Thymus (tissue), 11 donors: ENCODE results near the gene ANKH. TPM values are rescaled to one million over a fixed set of nuclear protein-coding genes. Genes with fewer than 3 reads are reported as not detected.

ENCODE experiments used
- DNase-seq, 9 donors: peaks; one replicate each; pipeline ENCODE4 v3.0.0-alpha.2; 2013; ENCODE audit warnings: low spot score in 9 of 9, low read depth in 6 of 9, missing footprints in 1 of 9
- H3K27ac ChIP-seq, 2 donors: one replicate each; pipeline ENCODE4 v1.5.1; 2013; ENCODE audit warnings: control low read depth in 1 of 2, low read depth in 1 of 2, low read length in 1 of 2, mild to moderate bottlenecking in 1 of 2, moderate library complexity in 1 of 2
- H3K27me3 ChIP-seq, 2 donors: one replicate each; pipeline ENCODE4 v1.5.1; 2013; ENCODE audit warnings: low read length in 1 of 2; ENCODE audit not compliant: control insufficient read depth in 2 of 2, insufficient read depth in 1 of 2
- H3K36me3 ChIP-seq, 2 donors: one replicate each; pipeline ENCODE4 v1.5.1; 2013; ENCODE audit warnings: low read length in 1 of 2, mild to moderate bottlenecking in 1 of 2, moderate library complexity in 1 of 2; ENCODE audit not compliant: control insufficient read depth in 2 of 2, insufficient read depth in 2 of 2
- H3K4me1 ChIP-seq, 2 donors: one replicate each; pipeline ENCODE4 v1.5.1; 2013; ENCODE audit warnings: low read length in 2 of 2; ENCODE audit not compliant: control insufficient read depth in 2 of 2, insufficient read depth in 2 of 2
- H3K4me3 ChIP-seq, 2 donors: one replicate each; pipeline ENCODE4 v1.5.1; 2013; ENCODE audit warnings: low read length in 2 of 2, control low read depth in 1 of 2, mild to moderate bottlenecking in 1 of 2
- H3K9me3 ChIP-seq, 2 donors: one replicate each; pipeline ENCODE4 v1.5.1; 2013; ENCODE audit warnings: low read length in 1 of 2, mild to moderate bottlenecking in 1 of 2; ENCODE audit not compliant: control insufficient read depth in 2 of 2, insufficient read depth in 1 of 2
- WGBS: extraction: QIAGEN DNeasy Blood & Tissue Kit; methylation state at CpG from one replicate; pipeline ENCODE4 v1.1.7; 2013; 5-methylcytosine and 5-hydroxymethylcytosine counted together
- polyA plus RNA-seq: library from polyadenylated mRNA; stranded (reverse); fragments of 200-250 nt; gene quantifications from one replicate; pipeline ENCODE4 v1.2.3, GENCODE V29; 2013
- total RNA-seq: library from RNA; stranded (reverse); fragments of 120-200 nt; gene quantifications from one replicate; pipeline ENCODE4 v1.2.4, GENCODE V29; 2013
- donor health status: healthy.

ANKH gene
- total and polyA plus RNA-seq, 2 donors, result 17.3 to 29.8 TPM

DNA sequence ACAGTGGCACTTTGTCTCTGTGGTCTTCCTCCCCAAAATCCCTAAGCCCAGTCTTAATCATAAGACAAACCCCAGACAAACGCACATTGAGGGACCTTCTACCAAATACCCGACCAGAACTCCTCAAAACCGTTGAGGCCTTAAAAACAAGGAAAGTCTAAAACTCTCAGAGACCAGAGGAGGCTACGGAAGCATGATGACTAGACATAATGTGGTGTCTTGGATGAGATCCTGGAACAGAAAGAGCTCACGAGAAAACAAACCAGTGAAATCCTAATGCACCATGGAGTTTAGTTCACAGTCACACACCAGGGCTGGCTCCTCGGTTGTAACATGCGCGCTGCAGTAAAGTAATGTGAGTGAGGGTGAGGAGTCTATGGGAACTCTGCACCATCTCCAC, 148.7 kb downstream of the ANKH start:
- Histone ChIP-seq H3K4me1 (no peaks in the 10 kb centered on the region), H3K9me3 (peaks cover 0 to 2% of the 10 kb centered on the region in 2 donors), H3K27me3 (peaks cover 0 to 4% of the 10 kb centered on the region in 2 donors), H3K4me3 (no peak overlapping the region), H3K27ac (no peak overlapping the region), H3K36me3 (peaks cover 0 to 5% of the 10 kb centered on the region in 2 donors)
- WGBS, result 97% methylated on average over 8 of the region's 8 CpGs
- no peak for DNase-seq

DNA sequence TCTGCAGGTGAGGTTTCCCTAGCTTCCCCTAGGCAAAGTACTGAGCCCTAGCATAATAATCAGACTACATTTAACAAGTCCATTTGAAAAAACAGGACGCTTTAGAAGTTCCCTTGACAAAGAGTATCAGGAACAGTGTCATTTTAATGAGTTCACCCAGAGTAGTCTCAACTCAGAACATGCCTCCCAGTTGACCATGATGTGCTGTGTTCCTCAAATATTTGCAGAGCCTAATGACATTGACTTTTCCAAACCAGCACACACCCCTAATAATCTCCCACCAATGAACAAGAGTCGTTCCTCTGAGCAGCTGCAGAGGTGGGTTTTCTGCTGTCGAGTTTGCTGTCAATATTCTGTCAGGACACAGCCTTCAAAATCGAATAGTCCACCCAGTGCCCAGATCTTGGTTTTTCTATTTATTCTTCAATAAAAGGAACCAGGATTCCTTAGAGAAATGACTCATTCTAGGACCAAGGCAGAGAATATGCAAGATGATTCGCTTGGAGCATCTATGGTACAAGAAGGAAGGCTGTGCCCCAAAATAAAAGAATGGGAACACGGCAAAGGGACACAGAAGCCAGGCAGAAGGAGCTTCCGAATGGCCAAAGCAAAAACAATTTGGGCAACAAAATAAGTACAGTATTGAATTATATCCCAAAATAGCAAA, 149.5 kb downstream of the ANKH start:
- H3K4me1 ChIP-seq, result no peaks in the 10 kb centered on the region
- H3K27me3 ChIP-seq, result peaks cover 0 to 4% of the 10 kb centered on the region in 2 donors
- DNase-seq, result no peak
- H3K36me3 ChIP-seq, result peaks cover 0 to 5% of the 10 kb centered on the region in 2 donors
- H3K4me3 ChIP-seq, result no peak overlapping the region
- whole genome bisulfite sequencing, result 98% methylated on average over 7 of the region's 7 CpGs
- peaks cover 0 to 2% of the 10 kb centered on the region in 2 donors for H3K9me3 ChIP-seq
- no peak overlapping the region for H3K27ac ChIP-seq

DNA sequence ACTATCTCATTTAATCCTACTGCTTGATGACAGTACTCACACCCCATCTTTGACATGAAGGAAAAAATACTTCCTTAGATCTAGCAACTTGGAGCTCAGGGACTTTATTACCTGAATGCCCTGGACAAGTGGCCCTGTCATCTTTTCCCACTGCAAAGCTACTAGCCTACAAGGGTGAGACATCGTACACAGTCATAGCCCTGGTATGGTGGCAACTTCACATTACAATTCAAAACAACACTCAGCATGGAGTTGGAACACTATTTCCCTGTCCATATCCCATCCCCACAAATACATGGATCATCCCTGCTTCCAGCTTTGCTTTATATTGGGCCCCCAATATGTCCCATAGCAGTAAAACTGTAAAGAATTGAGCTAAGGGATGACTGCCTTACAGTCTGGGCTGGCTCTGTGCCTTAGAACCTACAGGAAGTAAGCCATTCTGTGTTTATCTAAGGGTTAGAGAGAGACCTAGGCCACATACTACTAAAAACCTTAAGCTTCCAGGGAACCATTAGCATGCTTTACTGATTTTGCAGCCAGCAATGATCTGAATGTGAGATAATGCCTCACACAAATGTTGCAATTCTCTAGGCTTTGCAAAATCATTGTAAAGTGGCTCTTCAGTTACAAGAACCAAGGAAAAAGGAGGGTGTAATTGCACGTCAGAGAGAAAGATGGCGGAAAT, 151.2 kb downstream of the ANKH start:
- DNase-seq, result no peak
- over 99% methylated on average over 3 of the region's 3 CpGs for WGBS
- Histone ChIP-seq H3K4me3 (no peak overlapping the region), H3K27me3 (no peaks in the 10 kb centered on the region), H3K36me3 (peaks cover 7 to 8% of the 10 kb centered on the region in 2 donors), H3K9me3 (peaks cover 0 to 2% of the 10 kb centered on the region in 2 donors), H3K4me1 (no peaks in the 10 kb centered on the region), H3K27ac (no peak overlapping the region)

DNA sequence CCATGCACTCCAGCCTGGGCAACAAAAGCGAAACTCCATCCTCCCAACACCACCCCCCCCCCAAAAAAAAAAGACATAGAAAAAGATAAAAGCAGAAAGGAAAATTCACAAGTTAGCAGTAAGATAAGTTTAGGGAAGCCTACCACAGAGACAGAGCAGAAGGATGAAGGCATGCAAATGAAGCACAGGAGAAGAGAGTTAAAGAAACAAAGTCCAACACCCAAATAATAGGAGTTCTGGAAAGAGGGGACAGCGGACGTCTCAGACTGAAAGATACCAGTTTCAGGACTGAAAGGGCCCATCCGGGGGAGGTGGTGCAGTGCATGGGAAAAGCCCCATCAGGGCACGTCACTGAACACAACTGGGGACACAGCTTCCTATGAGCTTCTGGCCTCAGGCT, 152.8 kb downstream of the ANKH start:
- H3K4me3 ChIP-seq, result no peak overlapping the region
- H3K9me3 ChIP-seq, result peaks cover 0 to 2% of the 10 kb centered on the region in 2 donors
- peaks cover 8 to 12% of the 10 kb centered on the region in 2 donors for H3K36me3 ChIP-seq
- H3K4me1 ChIP-seq, result no peaks in the 10 kb centered on the region
- no peaks in the 10 kb centered on the region for H3K27me3 ChIP-seq
- 97% methylated on average over 5 of the region's 5 CpGs for WGBS
- no peak overlapping the region for H3K27ac ChIP-seq
- no peak for DNase-seq

DNA sequence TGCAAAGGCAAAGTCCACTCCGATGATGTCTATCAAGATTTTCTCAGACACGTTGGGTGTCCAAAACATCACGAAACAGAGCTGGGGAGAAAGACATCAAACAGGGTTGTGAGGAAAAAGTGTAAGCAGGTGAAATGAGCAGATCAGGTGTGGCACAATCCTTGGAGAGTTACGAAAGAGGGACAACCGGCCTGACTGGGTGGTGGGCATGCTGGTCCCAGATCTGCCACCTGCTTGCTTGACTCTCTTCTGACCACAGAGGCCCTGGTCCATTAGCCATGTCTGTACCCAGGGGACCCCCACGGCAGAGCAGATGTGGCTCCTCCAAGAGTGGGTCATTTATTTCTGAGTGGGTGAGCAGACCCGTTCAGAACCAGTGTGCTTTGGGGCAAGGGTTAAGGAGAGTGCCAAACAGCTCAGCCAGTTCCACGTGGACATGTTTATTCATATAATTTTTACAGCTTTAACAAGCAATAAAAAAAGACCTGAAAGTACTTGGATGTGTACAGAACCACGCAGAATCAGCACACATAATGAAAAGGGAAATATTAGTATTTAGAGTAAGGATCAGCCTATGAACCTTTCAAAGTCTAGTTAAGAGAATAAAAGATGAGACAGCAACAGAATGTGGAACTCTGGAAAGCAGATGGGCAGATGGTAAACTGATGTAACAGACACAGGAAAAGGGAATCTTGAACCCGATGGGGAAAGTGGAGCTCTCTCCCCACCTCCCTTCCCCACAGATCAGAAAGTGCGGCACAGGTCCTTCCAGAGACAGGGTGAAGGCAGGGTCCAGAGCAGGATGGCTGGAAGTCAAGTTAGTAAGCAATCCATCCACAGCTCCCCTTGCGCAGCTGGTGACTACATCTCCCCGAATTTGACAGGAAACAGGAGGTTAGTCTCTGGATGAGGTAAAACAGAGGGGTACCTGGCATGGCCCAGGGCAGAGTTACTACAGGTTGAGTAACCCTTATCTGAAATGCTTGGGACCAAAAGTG, 154.5 kb downstream of the ANKH start:
- Histone ChIP-seq H3K4me3 (no peak overlapping the region), H3K4me1 (no peaks in the 10 kb centered on the region), H3K27me3 (no peaks in the 10 kb centered on the region), H3K27ac (no peak overlapping the region), H3K9me3 (peaks cover 0 to 2% of the 10 kb centered on the region in 2 donors), H3K36me3 (peaks cover 24 to 25% of the 10 kb centered on the region in 2 donors)
- WGBS, result 96% methylated on average over 13 of the region's 13 CpGs
- DNase-seq, result no peak

DNA sequence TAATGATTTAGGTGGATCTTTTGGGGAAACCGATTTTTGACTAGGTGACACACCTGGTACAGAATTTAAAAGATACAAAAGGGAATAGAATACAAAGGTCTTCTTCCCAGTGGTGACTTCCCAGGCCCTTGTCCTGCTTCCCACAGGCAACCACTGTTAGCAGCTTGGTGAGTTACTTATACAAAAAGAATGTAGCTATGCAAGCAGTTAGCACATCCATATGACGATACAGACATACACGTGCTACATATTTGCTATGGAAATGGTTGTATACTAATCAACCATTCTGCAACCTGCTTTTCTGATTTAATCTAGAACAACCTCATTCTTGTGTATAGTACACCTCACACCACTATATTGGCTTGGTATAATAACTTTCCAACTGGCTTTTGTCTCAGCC, 156.1 kb downstream of the ANKH start:
- WGBS, result over 99% methylated on average over 3 of the region's 3 CpGs
- Histone ChIP-seq H3K9me3 (peaks cover 0 to 2% of the 10 kb centered on the region in 2 donors), H3K27ac (no peak overlapping the region), H3K4me3 (no peak overlapping the region), H3K36me3 (peaks cover 35 to 37% of the 10 kb centered on the region in 2 donors), H3K4me1 (no peaks in the 10 kb centered on the region), H3K27me3 (no peaks in the 10 kb centered on the region)
- DNase-seq, result no peak

DNA sequence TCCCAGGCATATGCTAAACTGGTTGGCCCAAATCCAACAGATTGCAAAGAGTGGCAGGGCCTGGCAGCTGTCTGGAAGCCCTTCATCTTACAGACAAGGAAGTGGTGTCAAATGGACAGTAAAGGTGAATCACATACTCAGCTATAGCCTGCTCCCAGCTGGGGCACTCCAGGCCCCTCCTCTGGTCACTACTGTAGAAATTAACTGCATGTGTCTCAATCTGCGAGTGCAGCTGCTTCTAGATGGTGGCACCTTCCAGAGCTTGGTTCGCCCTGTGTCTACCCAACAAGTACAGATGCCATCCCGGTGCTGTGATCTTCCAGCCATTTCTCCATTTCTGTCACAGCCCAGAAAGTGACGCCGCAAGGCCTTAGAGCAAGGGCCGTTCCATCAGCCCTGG, 156.9 kb downstream of the ANKH start:
- no peak overlapping the region for H3K27ac ChIP-seq
- no peaks in the 10 kb centered on the region for H3K4me1 ChIP-seq
- no peak overlapping the region for H3K4me3 ChIP-seq
- peaks cover 0 to 2% of the 10 kb centered on the region in 2 donors for H3K9me3 ChIP-seq
- WGBS, result over 99% methylated on average over 6 of the region's 6 CpGs
- peaks cover 39 to 40% of the 10 kb centered on the region in 2 donors for H3K36me3 ChIP-seq
- no peaks in the 10 kb centered on the region for H3K27me3 ChIP-seq
- DNase-seq, result no peak

DNA sequence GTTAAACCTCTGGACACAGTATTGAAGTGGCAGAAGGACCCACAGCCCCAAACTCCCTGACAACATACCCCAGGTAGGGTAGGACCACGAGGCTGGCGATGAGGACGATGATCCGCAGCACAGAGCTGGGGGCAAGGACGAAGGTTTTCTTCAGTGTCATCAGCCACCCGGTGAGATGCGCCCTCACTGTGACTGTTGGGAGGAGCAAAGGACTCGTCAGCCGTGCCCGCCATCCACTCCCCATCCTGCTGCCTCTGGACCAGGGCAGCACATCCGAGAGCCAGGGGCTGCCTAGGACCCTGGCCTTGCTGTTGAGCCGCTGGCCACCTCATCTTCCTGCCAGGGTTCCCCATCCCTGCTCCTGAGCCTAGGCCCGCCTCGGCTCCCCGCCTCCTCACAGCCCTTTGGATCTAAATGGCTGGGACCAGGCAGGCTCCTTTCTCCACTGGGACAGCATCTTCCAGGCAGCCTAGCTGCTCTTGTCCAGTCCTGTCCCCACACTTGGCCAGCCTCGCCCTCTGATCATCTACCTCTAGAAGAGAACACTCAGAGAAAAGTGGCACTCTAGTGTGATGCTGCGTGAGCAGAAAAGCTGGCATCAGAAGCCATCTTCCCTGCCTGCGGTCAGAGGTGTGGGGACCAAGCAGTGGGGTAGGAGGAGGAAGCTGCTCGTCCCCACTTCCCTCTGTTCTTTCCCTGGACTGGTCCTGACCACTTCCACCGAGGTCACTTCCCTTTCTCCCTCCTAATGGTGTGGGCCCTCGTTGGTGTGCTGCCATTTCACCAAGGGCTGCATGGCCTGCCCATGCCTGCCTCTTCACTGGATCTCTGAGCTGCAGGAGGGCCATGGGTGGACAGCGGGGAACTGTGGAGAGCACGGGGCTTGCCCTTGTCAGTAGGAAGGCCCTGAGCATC, 157.8 kb downstream of the ANKH start:
- H3K27me3 ChIP-seq, result no peaks in the 10 kb centered on the region
- H3K27ac ChIP-seq, result no peak overlapping the region
- DNase-seq, result no peak
- H3K36me3 ChIP-seq, result peaks cover 39 to 46% of the 10 kb centered on the region in 2 donors
- no peaks in the 10 kb centered on the region for H3K4me1 ChIP-seq
- no peaks in the 10 kb centered on the region for H3K9me3 ChIP-seq
- WGBS, result 97% methylated on average over 23 of the region's 23 CpGs
- H3K4me3 ChIP-seq, result no peak overlapping the region
